Measurements from ENCODE around the gene MDM2.

DNA sequence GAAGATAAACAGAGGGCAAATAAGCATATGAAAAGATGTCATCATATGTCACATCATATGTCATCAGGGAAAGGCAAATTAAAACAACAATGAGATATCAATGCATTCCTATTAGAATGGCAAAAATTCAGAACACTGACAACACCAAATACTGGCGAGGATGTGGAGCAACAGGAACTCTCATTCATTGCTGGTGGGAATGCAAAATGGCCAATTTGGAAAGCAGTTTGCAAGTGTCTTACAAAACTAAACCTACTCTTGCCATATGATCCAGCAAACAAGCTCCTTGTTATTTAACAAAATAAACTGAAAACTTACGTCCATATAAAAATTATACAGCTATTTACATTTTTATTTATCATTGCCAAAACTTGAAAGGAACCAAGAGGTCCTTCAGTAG, 92.3 kb downstream of the MDM2 start:
- TF ChIP-seq POLR2A (IDR thresholded peaks at IDR 0.05) (no peak), POLR2AphosphoS5 (IDR thresholded peaks at IDR 0.05) (no peak)
- TF ChIP-seq, protein P1, sequence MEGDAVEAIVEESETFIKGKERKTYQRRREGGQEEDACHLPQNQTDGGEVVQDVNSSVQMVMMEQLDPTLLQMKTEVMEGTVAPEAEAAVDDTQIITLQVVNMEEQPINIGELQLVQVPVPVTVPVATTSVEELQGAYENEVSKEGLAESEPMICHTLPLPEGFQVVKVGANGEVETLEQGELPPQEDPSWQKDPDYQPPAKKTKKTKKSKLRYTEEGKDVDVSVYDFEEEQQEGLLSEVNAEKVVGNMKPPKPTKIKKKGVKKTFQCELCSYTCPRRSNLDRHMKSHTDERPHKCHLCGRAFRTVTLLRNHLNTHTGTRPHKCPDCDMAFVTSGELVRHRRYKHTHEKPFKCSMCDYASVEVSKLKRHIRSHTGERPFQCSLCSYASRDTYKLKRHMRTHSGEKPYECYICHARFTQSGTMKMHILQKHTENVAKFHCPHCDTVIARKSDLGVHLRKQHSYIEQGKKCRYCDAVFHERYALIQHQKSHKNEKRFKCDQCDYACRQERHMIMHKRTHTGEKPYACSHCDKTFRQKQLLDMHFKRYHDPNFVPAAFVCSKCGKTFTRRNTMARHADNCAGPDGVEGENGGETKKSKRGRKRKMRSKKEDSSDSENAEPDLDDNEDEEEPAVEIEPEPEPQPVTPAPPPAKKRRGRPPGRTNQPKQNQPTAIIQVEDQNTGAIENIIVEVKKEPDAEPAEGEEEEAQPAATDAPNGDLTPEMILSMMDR (IDR thresholded peaks at IDR 0.05), result no peak

Data from breast epithelium (tissue), 3 donors.